Heart left ventricle (tissue), 16 donors: ENCODE data around the gene OSBPL10. TPM values are rescaled to one million over a fixed set of nuclear protein-coding genes. Genes with fewer than 3 reads are reported as not detected.
"Not testable (repeated sequence)": the region's sequence is repeated elsewhere in the genome, so short reads cannot be mapped to it uniquely, and the experiment has no call there.

Source experiments
- ATAC-seq, 4 donors: fragments of 200-7000 bp; cut with Tn5 transposase; one replicate each; pipeline ENCODE4 v1.9.1; 2020 to 2022; ENCODE audit warnings: moderate library complexity in 4 of 4, mild to moderate bottlenecking in 3 of 4, moderate number of reproducible peaks in 1 of 4
- DNase-seq, 5 donors: peaks; one replicate each; pipeline ENCODE4 v3.0.0-alpha.2; 2020
- H3K27ac ChIP-seq, 12 donors: fragments of 200-600 bp; sonication (generic) in 4 of 12; one replicate each; pipeline versions ENCODE4 v1.5.0 to v1.8.0; 2016 to 2022; ENCODE audit warnings: mild to moderate bottlenecking in 2 of 12
- H3K27me3 ChIP-seq, 9 donors: fragments of 200-600 bp; sonication (generic) in 2 of 9; one replicate each; pipeline versions ENCODE4 v1.5.1 to v1.8.0; 2016 to 2022; ENCODE audit warnings: mild to moderate bottlenecking in 3 of 9
- H3K36me3 ChIP-seq, 9 donors: fragments of 200-600 bp; sonication (generic) in 2 of 9; one replicate each; pipeline versions ENCODE4 v1.5.0 to v1.8.0; 2018 to 2022; ENCODE audit warnings: mild to moderate bottlenecking in 2 of 9
- H3K4me1 ChIP-seq, 12 donors: fragments of 200-600 bp; sonication (generic) in 4 of 12; one replicate each; pipeline versions ENCODE4 v1.5.0 to v1.8.0; 2016 to 2022; ENCODE audit warnings: mild to moderate bottlenecking in 3 of 12
- H3K4me3 ChIP-seq, 12 donors: fragments of 200-600 bp; sonication (generic) in 4 of 12; one replicate each; pipeline versions ENCODE4 v1.5.0 to v1.8.0; 2017 to 2022; ENCODE audit warnings: mild to moderate bottlenecking in 9 of 12, moderate library complexity in 4 of 12
- H3K9me3 ChIP-seq, 12 donors: fragments of 200-600 bp; sonication (generic) in 4 of 12; one replicate each; pipeline versions ENCODE4 v1.5.0 to v1.8.0; 2016 to 2022; ENCODE audit warnings: mild to moderate bottlenecking in 1 of 12
- POLR2A ChIP-seq, 2 donors: fragments of 450-650 bp; IDR thresholded peaks; one replicate each; pipeline ENCODE4 v1.6.1; 2017; ENCODE audit warnings: antibody characterized with exemption in 2 of 2, mild to moderate bottlenecking in 2 of 2, moderate library complexity in 2 of 2
- WGBS, 4 donors: extraction: QIAGEN DNeasy Blood & Tissue Kit in 2 of 4; methylation state at CpG; one replicate each; pipeline versions ENCODE4 v1.1.5 to v1.1.7; 2013 to 2018; 5-methylcytosine and 5-hydroxymethylcytosine counted together
- intact Hi-C, 10 donors: fragments of 100-400 bp; cut with DNase I; formaldehyde crosslinking; loops; one replicate each; pipeline versions ENCODE4 v1.11.1 to v1.14.2; 2022
- polyA plus RNA-seq, 2 donors: library from polyadenylated mRNA; stranded (reverse); fragments of 200-250 nt; gene quantifications; one replicate each; pipeline ENCODE4 v1.2.3, GENCODE V29; 2013
- total RNA-seq, 9 donors: library from RNA; depleted of rRNA in 2 of 9; stranded (reverse); fragments of >200 nt in 2 of 9; fragmentation: NEBNext Ultra II Directional in 3 of 9; extraction: Animal tissue kit (Norgen Biotek cat#: 25700) in 3 of 9; gene quantifications; one replicate each; pipeline versions ENCODE4 v1.1.0 to v1.2.4, GENCODE V29; 2016 to 2023
- TF ChIP-seq, protein P1 (sequence below), 12 donors: fragments of 200-600 bp; sonication (generic) in 4 of 12; IDR thresholded peaks; one replicate each; pipeline versions ENCODE4 v1.5.0 to v1.8.0; 2018 to 2022; ENCODE audit warnings: antibody characterized with exemption in 12 of 12, mild to moderate bottlenecking in 5 of 12
- donor health status: ischemic (EF 13 %, LVEDD 7.1; RV severe dilation, severe dysfunction).
- donor health status: healthy with polysubstance abuse.
- donor health status: DM: no; HTN: yes; CAD: no.
- donor health status: DM: no; HTN: no; CAD: no.
- donor health status: ischemic (EF 25% LVEDD 6.9; RV normal size, moderate dysfunction).
- donor health status: ischemic (EF 25% LVEDD 5.7; RV mildly dilated, moderate dysfunction).
- donor health status: healthy.
- donor health status: DM: yes; HTN: yes; CAD: no.
- donor health status: ischemic (EF 35%, LVEDD 5.7; RV mildly dilated, moderate dysfunction).
- donor health status: nonischemic (EF 11% LVEDD 7.7; RV severe dilation, severe dysfunction).
- donor health status: DM: yes; HTN: yes; CAD: no.
- donor health status: PGD.
- donor health status: ischemic (EF 29% LVEDD 5.4; RV normal size, mild dysfunction).
- donor health status: nonischemic (EF 23%, LVEDD 6.1; RV moderate dilation, normal function).

Gene OSBPL10
- total and polyA plus RNA-seq, 11 donors: 1.3 to 12.7 (median 3.9) TPM

DNA sequence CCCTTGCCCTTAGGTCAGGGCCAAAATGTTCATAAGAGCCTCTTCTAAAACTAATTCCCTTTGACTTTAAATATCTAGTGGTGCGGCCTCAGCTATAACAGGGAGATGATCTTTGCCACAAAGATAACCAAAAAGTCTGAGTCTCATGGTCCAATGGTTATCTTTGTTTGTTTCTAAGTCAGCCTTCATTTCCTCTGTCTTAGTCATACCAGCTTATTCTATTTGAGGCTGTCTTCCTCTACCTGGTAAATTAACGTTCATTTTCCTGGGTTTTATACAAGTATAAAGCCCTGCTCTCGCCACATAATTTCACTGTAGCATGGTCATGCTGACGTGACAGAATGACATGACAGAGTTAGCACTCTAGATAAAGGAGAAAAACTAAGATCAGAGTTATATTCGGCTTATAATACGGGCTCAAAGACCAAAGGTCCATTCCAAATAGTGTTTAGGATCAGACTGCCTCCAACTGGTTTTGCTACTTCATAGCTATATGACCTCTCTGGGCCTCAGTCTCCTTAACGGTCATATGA lies 18.9 kb upstream of the OSBPL10 start:
- Histone ChIP-seq H3K9me3 (peaks cover 0 to 9% (median 0%) of the 10 kb centered on the region in 12 donors), H3K4me1 (no peaks in the 10 kb centered on the region), H3K27me3 (no peaks in the 10 kb centered on the region), H3K27ac (no peak overlapping the region), H3K4me3 (no peak overlapping the region), H3K36me3 (no peaks in the 10 kb centered on the region)
- TF ChIP-seq, protein P1, sequence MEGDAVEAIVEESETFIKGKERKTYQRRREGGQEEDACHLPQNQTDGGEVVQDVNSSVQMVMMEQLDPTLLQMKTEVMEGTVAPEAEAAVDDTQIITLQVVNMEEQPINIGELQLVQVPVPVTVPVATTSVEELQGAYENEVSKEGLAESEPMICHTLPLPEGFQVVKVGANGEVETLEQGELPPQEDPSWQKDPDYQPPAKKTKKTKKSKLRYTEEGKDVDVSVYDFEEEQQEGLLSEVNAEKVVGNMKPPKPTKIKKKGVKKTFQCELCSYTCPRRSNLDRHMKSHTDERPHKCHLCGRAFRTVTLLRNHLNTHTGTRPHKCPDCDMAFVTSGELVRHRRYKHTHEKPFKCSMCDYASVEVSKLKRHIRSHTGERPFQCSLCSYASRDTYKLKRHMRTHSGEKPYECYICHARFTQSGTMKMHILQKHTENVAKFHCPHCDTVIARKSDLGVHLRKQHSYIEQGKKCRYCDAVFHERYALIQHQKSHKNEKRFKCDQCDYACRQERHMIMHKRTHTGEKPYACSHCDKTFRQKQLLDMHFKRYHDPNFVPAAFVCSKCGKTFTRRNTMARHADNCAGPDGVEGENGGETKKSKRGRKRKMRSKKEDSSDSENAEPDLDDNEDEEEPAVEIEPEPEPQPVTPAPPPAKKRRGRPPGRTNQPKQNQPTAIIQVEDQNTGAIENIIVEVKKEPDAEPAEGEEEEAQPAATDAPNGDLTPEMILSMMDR (IDR thresholded peaks at IDR 0.05): no peak
- no peak for TF ChIP-seq POLR2A (IDR thresholded peaks at IDR 0.05)
- ATAC-seq: no peak
- 78 to 85% (median 84%) methylated on average over 7 of the region's 7 CpGs for WGBS, 4 donors
- DNase-seq: no peak
- intact Hi-C loops: no loop called here

DNA sequence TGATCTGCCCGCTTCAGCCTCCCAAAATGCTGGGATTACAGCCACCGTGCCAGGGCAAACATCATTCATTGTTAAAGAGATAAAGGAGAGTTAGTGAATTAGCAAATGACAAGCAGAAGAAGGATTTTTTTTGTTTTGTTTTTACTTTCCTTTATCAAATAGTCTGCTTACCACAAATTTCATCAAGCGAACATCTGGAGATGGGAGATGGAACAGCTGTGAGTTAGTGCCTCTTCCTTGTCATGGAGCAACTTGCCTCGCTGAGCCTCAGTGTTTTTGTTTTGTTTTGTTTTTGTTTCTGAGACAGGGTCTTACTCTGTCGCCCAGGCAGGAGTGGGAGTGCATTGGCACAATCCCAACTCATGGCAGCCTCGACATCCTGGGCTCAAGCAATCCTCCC lies 16.4 kb upstream of the OSBPL10 start:
- peaks cover 0 to 12% (median 0%) of the 10 kb centered on the region in 12 donors for H3K9me3 ChIP-seq
- H3K36me3 ChIP-seq: no peaks in the 10 kb centered on the region
- WGBS, 4 donors: 64 to 76% (median 69%) methylated on average over 6 of the region's 6 CpGs
- H3K4me3 ChIP-seq: no peak overlapping the region
- no peaks in the 10 kb centered on the region for H3K4me1 ChIP-seq
- DNase-seq: no peak
- peak in 1 of 4 donors; percentile 47 for ATAC-seq
- no peaks in the 10 kb centered on the region for H3K27me3 ChIP-seq
- intact Hi-C loops: no loop called here
- TF ChIP-seq, protein P1 (IDR thresholded peaks at IDR 0.05): no peak
- TF ChIP-seq POLR2A (IDR thresholded peaks at IDR 0.05): no peak
- no peak overlapping the region for H3K27ac ChIP-seq

DNA sequence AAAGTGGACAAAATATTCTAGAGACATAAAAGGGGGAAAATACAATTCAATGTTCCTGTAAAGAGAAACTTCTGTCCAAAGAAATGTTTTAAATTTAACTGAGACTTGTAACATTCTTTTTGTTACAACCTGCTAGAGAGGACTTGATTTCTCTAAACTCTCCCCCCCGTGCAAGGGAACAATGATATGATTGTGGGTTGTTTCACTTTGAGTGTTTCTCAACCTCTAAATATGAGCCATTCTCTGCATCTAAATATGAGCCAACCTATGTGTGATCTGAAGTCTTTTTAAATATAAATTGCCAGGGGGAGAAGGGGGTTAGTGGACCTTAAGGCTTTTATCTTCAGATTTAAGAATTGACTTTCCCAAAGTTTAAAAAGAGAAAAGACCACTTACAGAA lies 15.1 kb upstream of the OSBPL10 start:
- intact Hi-C loops: no loop called here
- no peak overlapping the region for H3K4me3 ChIP-seq
- H3K36me3 ChIP-seq: no peaks in the 10 kb centered on the region
- H3K4me1 ChIP-seq: no peaks in the 10 kb centered on the region
- H3K9me3 ChIP-seq: peaks cover 0 to 18% (median 0%) of the 10 kb centered on the region in 12 donors
- no peaks in the 10 kb centered on the region for H3K27me3 ChIP-seq
- no peak for ATAC-seq
- DNase-seq: no peak
- TF ChIP-seq, protein P1 (IDR thresholded peaks at IDR 0.05): no peak
- TF ChIP-seq POLR2A (IDR thresholded peaks at IDR 0.05): no peak
- WGBS, 4 donors: 81 to 95% (median 88%) methylated on average over 1 of the region's 1 CpG
- H3K27ac ChIP-seq: no peak overlapping the region

DNA sequence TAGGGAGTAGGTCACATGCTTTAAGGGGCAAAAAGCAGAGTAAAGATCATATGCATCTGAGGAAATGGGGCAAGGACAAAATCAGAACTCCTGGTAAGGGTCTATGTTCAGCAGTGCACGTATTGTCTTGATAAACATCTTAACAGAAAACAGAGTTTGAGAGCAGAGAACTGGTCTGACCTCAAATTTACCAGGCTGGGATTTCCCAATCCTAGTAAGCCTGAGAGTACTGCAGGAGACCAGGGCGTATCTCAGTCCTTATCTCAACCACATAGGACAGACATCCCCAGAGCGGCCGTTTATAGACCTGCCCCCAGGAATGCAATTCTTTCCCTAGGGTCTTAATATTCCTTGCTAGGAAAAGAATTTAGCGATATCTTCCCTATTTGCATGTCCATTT lies 14.0 kb upstream of the OSBPL10 start:
- H3K4me1 ChIP-seq, intact Hi-C loops, H3K4me3 ChIP-seq, ATAC-seq, H3K36me3 ChIP-seq, H3K27ac ChIP-seq, H3K27me3 ChIP-seq, DNase-seq: not testable (repeated sequence)
- peaks cover 0 to 29% (median 11%) of the 10 kb centered on the region in 12 donors for H3K9me3 ChIP-seq
- 66 to 88% (median 72%) methylated on average over 5 of the region's 5 CpGs for WGBS, 4 donors

DNA sequence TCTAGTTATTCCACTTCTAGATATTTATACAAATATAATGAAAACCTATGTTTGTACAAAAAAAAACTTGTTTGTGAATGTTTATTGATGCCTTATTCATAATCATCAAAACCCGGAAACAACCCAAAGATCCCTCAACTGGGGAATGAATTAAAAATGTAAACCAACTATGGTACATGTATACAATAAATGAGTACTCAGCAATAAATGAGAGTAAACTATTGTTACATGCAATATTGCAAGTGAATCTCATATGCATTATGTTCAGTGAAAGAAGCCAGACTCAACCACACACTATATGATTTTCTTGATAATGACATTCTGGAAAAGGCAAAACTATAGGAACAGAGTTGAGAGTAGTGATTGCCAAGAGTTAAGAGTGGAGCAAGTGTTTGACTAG lies 12.8 kb upstream of the OSBPL10 start:
- WGBS, 4 donors: 94 to 100% (median 96%) methylated on average over 1 of the region's 1 CpG
- DNase-seq (no peak), ATAC-seq (no peak)
- H3K9me3 ChIP-seq: peaks cover 0 to 41% (median 19%) of the 10 kb centered on the region in 12 donors
- H3K27me3 ChIP-seq: no peaks in the 10 kb centered on the region
- TF ChIP-seq POLR2A (IDR thresholded peaks at IDR 0.05): no peak
- TF ChIP-seq, protein P1 (IDR thresholded peaks at IDR 0.05): no peak
- no peak overlapping the region for H3K4me3 ChIP-seq
- H3K27ac ChIP-seq: no peak overlapping the region
- no peaks in the 10 kb centered on the region for H3K4me1 ChIP-seq
- H3K36me3 ChIP-seq: no peaks in the 10 kb centered on the region
- intact Hi-C loops: no loop called here

DNA sequence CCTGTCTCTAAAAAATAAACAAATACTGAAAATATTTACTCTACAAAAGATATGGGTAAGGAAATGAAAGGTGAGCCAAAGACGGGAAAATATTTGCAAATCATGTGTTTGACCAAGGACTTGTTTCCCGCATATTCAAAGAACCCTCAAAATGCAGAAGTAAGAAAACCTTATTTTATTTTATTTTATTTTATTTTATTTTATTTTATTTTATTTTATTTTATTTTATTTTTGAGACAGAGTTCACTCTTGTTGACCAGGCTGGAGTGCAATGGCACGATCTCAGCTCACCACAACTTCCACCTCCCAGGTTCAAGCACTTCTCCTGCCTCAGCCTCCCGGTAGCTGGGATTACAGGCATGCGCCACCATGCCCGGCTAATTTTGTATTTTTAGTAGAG lies 11.9 kb upstream of the OSBPL10 start:
- DNase-seq, H3K4me3 ChIP-seq, intact Hi-C loops, H3K27ac ChIP-seq, H3K27me3 ChIP-seq, ATAC-seq, H3K36me3 ChIP-seq, H3K4me1 ChIP-seq: not testable (repeated sequence)
- H3K9me3 ChIP-seq: peaks cover 0 to 50% (median 19%) of the 10 kb centered on the region in 12 donors
- 93 to 98% (median 95%) methylated on average over 6 of the region's 6 CpGs for WGBS, 4 donors
